Glutamatergic neuron (in vitro differentiated cells): ENCODE results near the gene GFRA1. TPM values are rescaled to one million over a fixed set of nuclear protein-coding genes. Genes with fewer than 3 reads are reported as not detected.

Experiments used
- DNase-seq: peaks from one replicate; pipeline ENCODE4 v3.0.0; 2022
- H3K27ac Mint-ChIP-seq: one replicate; pipeline ENCODE4 v1.8.0; 2020; ENCODE audit warnings: mild to moderate bottlenecking, mixed read lengths, inconsistent platforms; ENCODE audit not compliant: unreplicated experiment
- H3K27me3 Mint-ChIP-seq: one replicate; pipeline ENCODE4 v1.8.0; 2020; ENCODE audit warnings: mild to moderate bottlenecking, moderate library complexity, mixed read lengths, inconsistent platforms; ENCODE audit not compliant: unreplicated experiment
- H3K36me3 Mint-ChIP-seq: one replicate; pipeline ENCODE4 v1.8.0; 2020; ENCODE audit warnings: mild to moderate bottlenecking, mixed read lengths, inconsistent platforms; ENCODE audit not compliant: unreplicated experiment
- H3K4me1 Mint-ChIP-seq: one replicate; pipeline ENCODE4 v1.8.0; 2020; ENCODE audit warnings: mild to moderate bottlenecking, low read depth, mixed read lengths, inconsistent platforms; ENCODE audit not compliant: unreplicated experiment
- H3K4me3 Mint-ChIP-seq: one replicate; pipeline ENCODE4 v1.8.0; 2020; ENCODE audit warnings: mild to moderate bottlenecking, mixed read lengths, inconsistent platforms; ENCODE audit not compliant: unreplicated experiment
- H3K9me3 Mint-ChIP-seq: one replicate; pipeline ENCODE4 v1.8.0; 2020; ENCODE audit warnings: mild to moderate bottlenecking, moderate library complexity, mixed read lengths, inconsistent platforms; ENCODE audit not compliant: unreplicated experiment
- total RNA-seq: library from RNA; stranded (reverse); fragmentation: NEBNext Ultra II Directional; extraction: Animal tissue kit (Norgen Biotek cat#: 25700); gene quantifications from one replicate; pipeline ENCODE4 v1.2.1, GENCODE V29; 2021; ENCODE audit not compliant: unreplicated experiment
- TF ChIP-seq, protein P1 (sequence below): fragments of 200-600 bp; sonication (generic); IDR thresholded peaks from one replicate; pipeline ENCODE4 v1.5.0; 2021; ENCODE audit not compliant: partially characterized antibody, unreplicated experiment

GFRA1 gene
- total RNA-seq, 1 donor from 2014 or later: 347 TPM

DNA sequence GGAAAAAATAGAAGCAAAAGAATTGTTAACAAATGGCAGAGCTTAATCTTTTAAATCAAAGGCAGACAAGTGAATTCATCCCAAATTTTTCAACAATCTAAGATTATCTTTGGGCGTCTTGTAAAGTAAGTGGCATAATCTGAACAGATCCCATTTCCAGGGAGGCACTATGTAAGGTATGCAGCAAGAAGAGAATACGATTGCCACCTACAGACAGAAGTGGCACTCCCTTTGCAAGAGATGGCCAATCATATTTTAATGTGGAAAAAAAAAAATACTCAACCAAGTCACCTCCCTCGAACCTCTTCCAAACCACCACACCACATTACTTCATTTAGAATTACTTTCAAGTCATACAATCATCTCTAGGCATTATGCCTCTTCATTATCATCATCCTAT is 4.0 kb downstream of the GFRA1 start:
- no peak for DNase-seq
- Mint-ChIP-seq H3K9me3 (peaks cover 24% of the 10 kb centered on the region), H3K27me3 (peaks cover 26% of the 10 kb centered on the region), H3K27ac (peak overlapping the region; percentile 77), H3K4me1 (peaks cover 27% of the 10 kb centered on the region), H3K36me3 (peaks cover 15% of the 10 kb centered on the region), H3K4me3 (peak overlapping the region; percentile 92)
- TF ChIP-seq, protein P1, sequence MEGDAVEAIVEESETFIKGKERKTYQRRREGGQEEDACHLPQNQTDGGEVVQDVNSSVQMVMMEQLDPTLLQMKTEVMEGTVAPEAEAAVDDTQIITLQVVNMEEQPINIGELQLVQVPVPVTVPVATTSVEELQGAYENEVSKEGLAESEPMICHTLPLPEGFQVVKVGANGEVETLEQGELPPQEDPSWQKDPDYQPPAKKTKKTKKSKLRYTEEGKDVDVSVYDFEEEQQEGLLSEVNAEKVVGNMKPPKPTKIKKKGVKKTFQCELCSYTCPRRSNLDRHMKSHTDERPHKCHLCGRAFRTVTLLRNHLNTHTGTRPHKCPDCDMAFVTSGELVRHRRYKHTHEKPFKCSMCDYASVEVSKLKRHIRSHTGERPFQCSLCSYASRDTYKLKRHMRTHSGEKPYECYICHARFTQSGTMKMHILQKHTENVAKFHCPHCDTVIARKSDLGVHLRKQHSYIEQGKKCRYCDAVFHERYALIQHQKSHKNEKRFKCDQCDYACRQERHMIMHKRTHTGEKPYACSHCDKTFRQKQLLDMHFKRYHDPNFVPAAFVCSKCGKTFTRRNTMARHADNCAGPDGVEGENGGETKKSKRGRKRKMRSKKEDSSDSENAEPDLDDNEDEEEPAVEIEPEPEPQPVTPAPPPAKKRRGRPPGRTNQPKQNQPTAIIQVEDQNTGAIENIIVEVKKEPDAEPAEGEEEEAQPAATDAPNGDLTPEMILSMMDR: no peak

DNA sequence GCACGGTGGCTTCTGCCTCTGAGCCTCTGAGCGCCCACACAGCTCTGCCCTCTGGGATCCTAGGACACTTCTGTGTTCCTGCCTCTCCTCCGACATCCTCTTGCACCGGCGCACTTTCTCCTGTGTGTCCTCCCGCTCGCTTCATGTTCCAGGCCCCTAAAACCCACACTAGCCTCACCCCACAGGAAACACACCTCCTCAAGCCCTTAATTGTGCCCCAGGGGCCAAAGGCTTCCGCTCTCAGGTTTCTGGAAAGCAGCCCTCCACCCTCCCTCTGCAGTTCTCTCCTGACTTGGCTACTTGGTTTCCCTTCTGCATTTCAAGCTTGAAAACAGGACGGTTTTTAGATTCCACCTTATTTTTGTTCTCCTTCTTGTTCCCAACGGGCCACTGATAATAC is 7.3 kb downstream of the GFRA1 start:
- no peak overlapping the region for H3K27ac Mint-ChIP-seq
- no peak overlapping the region for H3K4me3 Mint-ChIP-seq
- H3K36me3 Mint-ChIP-seq: peaks cover 10% of the 10 kb centered on the region
- H3K27me3 Mint-ChIP-seq: peaks cover 14% of the 10 kb centered on the region
- TF ChIP-seq, protein P1: no peak
- H3K9me3 Mint-ChIP-seq: peaks cover 11% of the 10 kb centered on the region
- no peak for DNase-seq
- H3K4me1 Mint-ChIP-seq: peaks cover 23% of the 10 kb centered on the region

DNA sequence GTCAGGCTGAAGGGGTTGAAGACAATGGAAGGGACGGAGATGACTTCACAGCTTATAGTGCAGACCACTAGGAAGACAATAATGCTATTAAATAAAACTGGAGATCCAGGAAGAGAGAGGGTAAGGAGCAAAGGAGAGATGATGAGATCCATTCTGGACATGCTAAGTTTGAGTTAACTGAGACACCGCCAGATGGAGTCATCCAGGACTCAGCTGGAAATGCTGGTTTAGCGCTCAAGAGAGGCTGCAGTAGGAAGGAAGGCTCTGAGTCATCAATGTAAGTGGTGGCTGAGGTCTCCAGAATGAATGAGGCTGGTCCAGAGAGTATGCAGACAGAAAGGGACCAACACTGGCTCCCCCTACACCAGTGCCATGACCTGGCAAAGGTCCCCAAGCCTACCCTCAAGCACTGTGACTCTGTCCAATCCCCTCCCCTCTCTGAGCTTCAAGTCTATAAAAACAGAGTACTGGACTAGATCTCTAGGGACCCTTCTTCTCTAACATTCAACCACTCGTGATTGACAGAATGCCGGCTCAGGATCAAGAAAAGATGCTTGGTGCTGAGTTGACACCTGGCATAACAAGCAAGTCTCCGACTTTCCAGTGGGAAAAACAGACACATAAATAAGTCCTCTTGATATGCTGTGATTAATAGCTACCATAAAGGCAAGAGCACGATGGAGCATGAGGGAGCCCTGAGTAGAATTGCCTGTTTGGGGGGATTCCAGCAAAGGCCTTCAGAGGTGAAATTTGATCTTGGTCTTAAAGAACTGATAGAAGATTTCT is 8.9 kb downstream of the GFRA1 start:
- no peak for DNase-seq
- Mint-ChIP-seq H3K36me3 (peaks cover 7% of the 10 kb centered on the region), H3K27ac (no peak overlapping the region), H3K4me1 (peaks cover 17% of the 10 kb centered on the region), H3K9me3 (peaks cover 5% of the 10 kb centered on the region), H3K4me3 (no peak overlapping the region), H3K27me3 (peaks cover 2% of the 10 kb centered on the region)
- TF ChIP-seq, protein P1: no peak

DNA sequence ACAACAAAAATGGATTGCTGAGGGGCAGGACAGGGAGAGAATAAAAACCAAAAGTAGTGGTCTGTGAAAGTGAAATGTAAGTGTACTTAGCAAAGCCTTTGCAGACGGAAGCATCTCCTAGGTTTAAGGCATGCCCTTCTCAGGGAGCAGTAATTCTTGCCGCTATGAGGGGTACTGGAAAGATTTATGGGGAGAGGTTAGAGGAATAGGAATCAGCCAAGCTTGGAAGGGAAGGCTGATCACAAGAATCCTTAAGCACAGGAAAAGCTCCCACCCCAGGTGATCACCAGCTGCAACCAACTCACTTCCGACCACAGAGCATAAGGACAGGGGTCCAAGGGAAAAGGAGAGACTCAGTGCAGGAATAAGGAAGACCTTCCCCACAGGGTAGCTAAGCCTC is 10.3 kb downstream of the GFRA1 start:
- no peak for DNase-seq
- TF ChIP-seq, protein P1: no peak
- no peaks in the 10 kb centered on the region for H3K27me3 Mint-ChIP-seq
- H3K27ac Mint-ChIP-seq: no peak overlapping the region
- H3K36me3 Mint-ChIP-seq: no peaks in the 10 kb centered on the region
- H3K9me3 Mint-ChIP-seq: peaks cover 3% of the 10 kb centered on the region
- peaks cover 11% of the 10 kb centered on the region for H3K4me1 Mint-ChIP-seq
- H3K4me3 Mint-ChIP-seq: no peak overlapping the region

DNA sequence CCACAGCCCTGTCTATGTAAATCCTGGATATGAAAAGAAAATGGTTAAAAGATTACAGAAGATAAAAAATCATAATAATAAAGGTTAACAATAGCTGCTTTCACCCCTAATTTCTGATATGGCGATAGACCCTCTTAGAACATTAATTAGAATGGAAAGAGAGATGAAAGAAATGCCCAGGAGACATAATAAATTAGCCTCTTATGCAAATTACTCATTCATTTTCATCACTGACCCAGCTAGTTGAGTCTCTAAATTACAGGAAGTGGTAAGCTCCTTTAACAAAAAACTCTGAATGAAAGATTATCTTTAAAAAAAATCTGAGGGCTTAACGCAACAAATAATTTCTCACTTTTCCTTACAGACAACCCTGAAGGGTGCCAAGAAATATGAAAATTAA is 12.4 kb downstream of the GFRA1 start:
- Mint-ChIP-seq H3K27me3 (no peaks in the 10 kb centered on the region), H3K9me3 (peaks cover 3% of the 10 kb centered on the region), H3K27ac (peak overlapping the region; percentile 85), H3K4me1 (peaks cover 20% of the 10 kb centered on the region), H3K4me3 (peak overlapping the region; percentile 77), H3K36me3 (no peaks in the 10 kb centered on the region)
- DNase-seq: no peak
- TF ChIP-seq, protein P1: no peak
